Measurements from ENCODE around the gene NSMCE1. TPM values are rescaled to one million over a fixed set of nuclear protein-coding genes. Genes with fewer than 3 reads are reported as not detected.
A peak's percentile ranks its signal among the peaks of the same experiment; 100 is the strongest.

The NSMCE1 gene
- total RNA-seq, 2 experiments from 2014 or later, result 31.9 to 33.9 TPM

DNA sequence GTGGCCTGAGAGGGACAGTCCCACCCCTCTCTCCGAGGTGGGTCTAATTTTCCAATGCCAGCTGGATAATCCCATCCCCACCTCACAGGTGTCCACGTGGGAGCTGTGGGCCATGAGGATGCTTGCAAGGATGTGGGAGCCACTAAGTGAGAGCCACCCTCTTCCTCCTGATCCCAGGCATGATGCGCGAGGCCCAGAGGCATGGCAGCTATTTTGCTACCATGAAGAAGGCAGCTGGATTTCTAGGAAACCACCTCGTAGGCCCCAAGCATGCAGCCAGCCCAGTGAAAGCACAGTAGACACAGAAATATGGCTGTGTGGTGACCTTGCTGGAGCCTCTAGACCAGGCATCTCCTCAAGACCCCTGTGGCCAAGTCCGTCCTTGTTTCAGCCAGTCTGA, 44.9 kb downstream of the NSMCE1 start:
- TF ChIP-seq CTCF (IDR thresholded peaks at IDR 0.05), result no peak

GRCh38 chr16:27223226-27223610, 45.4 kb downstream of the NSMCE1 start:
- Mint-ChIP-seq H3K4me3 (no peak overlapping the region), H3K27ac (no peak overlapping the region), H3K4me1 (ENCODE audit: low read depth) (peaks cover 19% of the 10 kb centered on the region), H3K27me3 (no peaks in the 10 kb centered on the region), H3K9me3 (no peaks in the 10 kb centered on the region), H3K36me3 (ENCODE audit: low read depth) (peaks cover 34% of the 10 kb centered on the region)
- peak in 2 of 14 experiments; percentile 35 to 36 for DNase-seq
- Histone ChIP-seq H3K36me3 (ENCODE audit: insufficient read depth, low read length) (peaks cover 52% of the 10 kb centered on the region), H3K4me1 (ENCODE audit: insufficient read depth, low read length) (peaks cover 24% of the 10 kb centered on the region), H3K27me3 (ENCODE audit: control insufficient read depth in 1 of 2, insufficient read depth in 2 of 2, low read length in 2 of 2) (no peaks in the 10 kb centered on the region), H3K27ac (ENCODE audit: low read depth in 1 of 2, low read length in 2 of 2) (no peak overlapping the region), H3K9me3 (ENCODE audit: control insufficient read depth in 1 of 2, insufficient read depth in 1 of 2, low read length in 2 of 2) (no peaks in the 10 kb centered on the region), H3K4me3 (ENCODE audit: low read length) (no peak overlapping the region)
- ChIA-PET POLR2A (interaction anchor here (1.1 to 2.6 kb wide), 2 partner anchors 11 to 20 kb away, joined by 4 to 10 read pairs; partner anchors contain the start of gene KDM8), CTCF (no interaction called here)
- no peak for TF ChIP-seq CTCF (IDR thresholded peaks at IDR 0.05)
- no peak for ATAC-seq (ENCODE audit: poor library complexity)
- intact Hi-C loops (cut with DNase I, micrococcal nuclease), result no loop called here

More for the DNA sequence above, 44.9 kb downstream of the NSMCE1 start:
- Mint-ChIP-seq H3K9me3 (no peaks in the 10 kb centered on the region), H3K36me3 (ENCODE audit: low read depth) (peaks cover 33% of the 10 kb centered on the region), H3K27me3 (no peaks in the 10 kb centered on the region), H3K4me3 (no peak overlapping the region), H3K4me1 (ENCODE audit: low read depth) (peaks cover 20% of the 10 kb centered on the region), H3K27ac (peak overlapping the region; percentile 69)
- ChIA-PET POLR2A (interaction anchor here (1.1 kb wide), 1 partner anchor 20 kb away, joined by 4 read pairs; the partner anchor contains the start of gene KDM8), CTCF (interaction anchor here (1.6 kb wide), 1 partner anchor 144 kb away, joined by 4 read pairs; no protein-coding TSS in a partner anchor)
- no peak overlapping the region for H3K27ac ChIP-seq (ENCODE audit: low read depth in 1 of 2, low read length in 2 of 2)
- ATAC-seq (ENCODE audit: poor library complexity) (no peak), DNase-seq (no peak)
- no peaks in the 10 kb centered on the region for H3K9me3 ChIP-seq (ENCODE audit: control insufficient read depth in 1 of 2, insufficient read depth in 1 of 2, low read length in 2 of 2)
- no peak overlapping the region for H3K4me3 ChIP-seq (ENCODE audit: low read length)
- no peaks in the 10 kb centered on the region for H3K27me3 ChIP-seq (ENCODE audit: control insufficient read depth in 1 of 2, insufficient read depth in 2 of 2, low read length in 2 of 2)
- peaks cover 26% of the 10 kb centered on the region for H3K4me1 ChIP-seq (ENCODE audit: insufficient read depth, low read length)
- H3K36me3 ChIP-seq (ENCODE audit: insufficient read depth, low read length), result peaks cover 51% of the 10 kb centered on the region
- intact Hi-C loops (cut with DNase I, micrococcal nuclease), result no loop called here

DNA sequence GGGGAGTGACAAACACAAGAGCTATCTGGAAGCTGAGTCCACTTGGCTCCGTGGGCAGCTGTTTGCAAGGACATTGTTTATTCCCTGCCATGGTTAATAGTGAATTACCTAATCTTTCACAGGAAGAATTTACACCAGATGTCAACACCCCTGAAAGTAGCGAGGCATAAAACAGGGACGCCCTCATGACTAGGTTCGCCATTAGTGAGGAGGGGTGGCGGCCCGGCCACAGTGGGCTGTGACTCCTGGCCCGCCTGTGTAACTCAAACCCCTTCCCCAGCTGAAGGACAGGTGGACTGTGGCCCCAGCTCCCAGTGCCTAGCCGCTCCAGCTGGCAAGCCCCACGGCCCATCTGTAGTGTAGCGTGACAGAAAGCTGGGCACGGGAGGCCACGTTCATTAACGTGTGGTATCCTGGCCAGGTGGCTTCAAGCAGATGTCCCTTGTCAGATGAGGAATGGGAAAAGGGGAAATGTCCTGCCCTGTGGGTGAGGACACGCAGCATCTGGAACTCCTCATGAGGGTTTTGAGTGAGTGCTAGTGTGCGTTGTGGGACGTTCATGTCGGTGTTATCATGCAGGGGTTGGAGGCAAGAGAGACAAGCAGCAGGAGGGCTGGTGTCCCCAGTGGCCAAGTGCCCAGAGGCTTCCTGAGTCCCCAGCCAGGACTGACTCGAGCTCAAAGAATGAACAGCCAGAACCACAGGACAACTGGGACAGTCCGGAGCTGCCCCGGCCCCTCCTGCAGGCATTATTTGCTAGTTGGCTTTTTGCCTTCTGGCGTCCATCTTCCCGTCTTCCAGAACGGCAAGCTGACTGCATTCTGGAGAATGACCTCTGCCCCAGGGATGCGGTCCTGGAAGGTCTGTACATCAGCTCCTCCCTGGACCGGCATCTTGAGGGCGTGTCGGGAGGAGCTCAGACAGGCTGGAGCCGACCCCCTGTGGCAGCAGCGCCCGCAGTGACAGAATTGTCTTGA, 46.0 kb downstream of the NSMCE1 start:
- Histone ChIP-seq H3K27ac (ENCODE audit: low read depth in 1 of 2, low read length in 2 of 2) (no peak overlapping the region), H3K36me3 (ENCODE audit: insufficient read depth, low read length) (peaks cover 57% of the 10 kb centered on the region), H3K27me3 (ENCODE audit: control insufficient read depth in 1 of 2, insufficient read depth in 2 of 2, low read length in 2 of 2) (no peaks in the 10 kb centered on the region), H3K9me3 (ENCODE audit: control insufficient read depth in 1 of 2, insufficient read depth in 1 of 2, low read length in 2 of 2) (no peaks in the 10 kb centered on the region), H3K4me1 (ENCODE audit: insufficient read depth, low read length) (peaks cover 20% of the 10 kb centered on the region), H3K4me3 (ENCODE audit: low read length) (no peak overlapping the region)
- no peak for DNase-seq
- ChIA-PET CTCF (interaction anchor here (0.6 to 1.7 kb wide), 2 partner anchors 13 to 43 kb away, joined by 3 to 7 read pairs; no protein-coding TSS in a partner anchor), POLR2A (interaction anchor here (0.7 to 2.6 kb wide), 3 partner anchors 12 to 19 kb away, joined by 3 to 10 read pairs (median 4); partner anchors contain the start of gene KDM8)
- Mint-ChIP-seq H3K27ac (peak overlapping the region; percentile 61), H3K4me1 (ENCODE audit: low read depth) (peaks cover 19% of the 10 kb centered on the region), H3K27me3 (no peaks in the 10 kb centered on the region), H3K4me3 (no peak overlapping the region), H3K36me3 (ENCODE audit: low read depth) (peaks cover 34% of the 10 kb centered on the region), H3K9me3 (no peaks in the 10 kb centered on the region)
- no peak for TF ChIP-seq CTCF (IDR thresholded peaks at IDR 0.05)
- intact Hi-C loops (cut with DNase I, micrococcal nuclease), result no loop called here
- no peak for ATAC-seq (ENCODE audit: poor library complexity)

All from CD4-positive, alpha-beta T cell (primary cell).